GM12878 (cell line): ENCODE data around the gene WDR64. TPM values are rescaled to one million over a fixed set of nuclear protein-coding genes. Genes with fewer than 3 reads are reported as not detected.
A peak's percentile ranks its signal among the peaks of the same experiment; 100 is the strongest.

Source experiments
- BHLHE40 ChIP-seq, 2 experiments: fragments of 450-650 bp in 1 of 2; IDR thresholded peaks; 2 replicates each; pipeline ENCODE4 v1.6.1; 2011 to 2017; ENCODE audit warnings: low read depth in 2 of 2, borderline replicate concordance in 1 of 2, improper control_type of control experiment in 1 of 2, low read length in 1 of 2, mild to moderate bottlenecking in 1 of 2
- CHD4 ChIP-seq: fragments of 200-600 bp; sonication (generic); IDR thresholded peaks from 2 replicates; pipeline ENCODE4 v1.6.1; 2016; ENCODE audit warnings: mild to moderate bottlenecking
- EED ChIP-seq: sonication (generic); IDR thresholded peaks from 2 replicates; pipeline ENCODE4 v1.6.1; 2016; ENCODE audit warnings: antibody characterized with exemption, low read depth
- FOS ChIP-seq: IDR thresholded peaks from 3 replicates; pipeline ENCODE4 v1.6.1; 2011; ENCODE audit warnings: borderline replicate concordance; ENCODE audit not compliant: insufficient read length; ENCODE audit errors: extremely low read depth
- LARP7 ChIP-seq: fragments of 450-650 bp; IDR thresholded peaks from 2 replicates; pipeline ENCODE4 v1.6.1; 2017; ENCODE audit warnings: mild to moderate bottlenecking
- MLLT1 ChIP-seq: fragments of 450-650 bp; IDR thresholded peaks from 2 replicates; pipeline ENCODE4 v1.6.1; 2016; ENCODE audit warnings: mild to moderate bottlenecking
- MTA3 ChIP-seq: IDR thresholded peaks from 2 replicates; pipeline ENCODE4 v1.6.1; 2012; ENCODE audit warnings: low read length, inconsistent platforms, borderline replicate concordance
- NFXL1 ChIP-seq: fragments of 450-650 bp; IDR thresholded peaks from 2 replicates; pipeline ENCODE4 v1.6.1; 2017; ENCODE audit warnings: antibody characterized with exemption, mild to moderate bottlenecking, borderline replicate concordance
- NR2C1 ChIP-seq: fragments of 450-650 bp; IDR thresholded peaks from 2 replicates; pipeline ENCODE4 v1.6.1; 2017; ENCODE audit warnings: antibody characterized with exemption, mild to moderate bottlenecking, moderate library complexity
- POLR2A ChIP-seq: IDR thresholded peaks from 2 replicates; pipeline ENCODE4 v1.6.1; 2011; ENCODE audit warnings: low read depth, mild to moderate bottlenecking, low read length
- POLR2AphosphoS2 ChIP-seq: IDR thresholded peaks from 2 replicates; pipeline ENCODE4 v1.6.1; 2011; ENCODE audit warnings: low read depth, mild to moderate bottlenecking, low read length, improper control_type of control experiment, moderate library complexity
- RELB ChIP-seq: fragments of 450-650 bp; IDR thresholded peaks from 2 replicates; pipeline ENCODE4 v1.6.1; 2017; ENCODE audit warnings: low read depth, mild to moderate bottlenecking, moderate library complexity
- STAT3 ChIP-seq: IDR thresholded peaks from 2 replicates; pipeline ENCODE4 v1.6.1; 2011; ENCODE audit warnings: low read depth, low read length, improper control_type of control experiment
- TCF12 ChIP-seq: IDR thresholded peaks from 2 replicates; pipeline ENCODE4 v1.6.1; 2011; ENCODE audit warnings: low read depth, mild to moderate bottlenecking, low read length
- USF1 ChIP-seq: IDR thresholded peaks from 2 replicates; pipeline ENCODE4 v1.6.1; 2011; ENCODE audit warnings: borderline replicate concordance, low read depth, mild to moderate bottlenecking, moderate library complexity, mixed read lengths, low read length; ENCODE audit not compliant: insufficient read depth; ENCODE audit errors: extremely low read length
- polyA plus RNA-seq, 11 experiments: library from polyadenylated mRNA; depleted of rRNA in 4 of 11; unstranded in 6 of 11; stranded (reverse) in 5 of 11; fragments of >200 nt; fragmentation: Nextera tagmentation in 4 of 11; fragmentation: Illumina TruSeq in 1 of 11; extraction: Ambion mirVana in 4 of 11; extraction: Trizol in 1 of 11; gene quantifications; 1 replicate in 1 of 11; 2 replicates in 10 of 11; pipeline versions ENCODE4 v1.2.1 to v1.2.3, GENCODE V29; 2011 to 2016; ENCODE audit warnings: inconsistent platforms in 2 of 11, missing spikeins in 2 of 11, low read depth in 1 of 11
- total RNA-seq, 4 experiments: library from RNA; depleted of rRNA in 3 of 4; stranded (reverse); fragments of >200 nt in 3 of 4; fragmentation: Illumina TruSeq in 1 of 4; extraction: Trizol in 1 of 4; gene quantifications; 2 replicates each; pipeline versions ENCODE4 v1.2.1 to v1.2.3, GENCODE V29; 2013 to 2021

WDR64 gene
- total and polyA plus RNA-seq, 10 of the 15 experiments (the other 5 are each of a cell fraction or from before 2014, with no cell fraction given), result 0.01 TPM; not detected in 9

- TF ChIP-seq RELB (no peak), TCF12 (no peak), POLR2A (peak; percentile 92), MTA3 (no peak), BHLHE40 (IDR thresholded peaks at IDR 0.05; ENCODE audit: borderline replicate concordance in 1 of 2, low read depth in 2 of 2, low read length in 1 of 2) (peak in 1 of 2 experiments; percentile 45; a peak in 1 of 4 replicates), FOS (no peak), STAT3 (no peak), POLR2AphosphoS2 (no peak), EED (no peak), CHD4 (no peak), USF1 (no peak), NR2C1 (no peak), MLLT1 (no peak), LARP7 (peak; percentile 64; the same call in 1 of the 2 replicates), NFXL1 (no peak)
Observed at GRCh38 chr1:241640149-241640866, 11.8 kb upstream of the WDR64 start, which contains the start of the genes CHML and OPN3 (continued).
